Measurements from ENCODE around the gene KDM4B. TPM values are rescaled to one million over a fixed set of nuclear protein-coding genes. Genes with fewer than 3 reads are reported as not detected.

KDM4B gene
- total RNA-seq, 1 donor from 2014 or later, result 46.0 TPM

GRCh38 chr19:5145521-5146511, 176.9 kb downstream of the KDM4B start:
- H3K4me3 ChIP-seq, result no peak overlapping the region
- H3K27me3 ChIP-seq, result no peaks in the 10 kb centered on the region
- H3K36me3 ChIP-seq, result peaks cover 70 to 78% of the 10 kb centered on the region in 2 donors
- no peak overlapping the region for H3K27ac ChIP-seq
- no peaks in the 10 kb centered on the region for H3K9me3 ChIP-seq
- no peaks in the 10 kb centered on the region for H3K4me1 ChIP-seq
- DNase-seq (ENCODE audit: low spot score in 2 of 2), result no peak
- intact Hi-C loops (cut with DNase I), result no loop called here
- TF ChIP-seq CTCF (IDR thresholded peaks at IDR 0.05), result no peak

GRCh38 chr19:5147074-5147977, 178.4 kb downstream of the KDM4B start:
- Histone ChIP-seq H3K27ac (no peak overlapping the region), H3K4me3 (no peak overlapping the region), H3K36me3 (peaks cover 60 to 79% of the 10 kb centered on the region in 2 donors), H3K4me1 (no peaks in the 10 kb centered on the region), H3K27me3 (no peaks in the 10 kb centered on the region), H3K9me3 (no peaks in the 10 kb centered on the region)
- no peak for TF ChIP-seq CTCF (IDR thresholded peaks at IDR 0.05)
- DNase-seq (ENCODE audit: low spot score in 2 of 2), result no peak
- intact Hi-C loops (cut with DNase I), result no loop called here

GRCh38 chr19:5147978-5148793, 179.3 kb downstream of the KDM4B start:
- no peaks in the 10 kb centered on the region for H3K27me3 ChIP-seq
- H3K9me3 ChIP-seq, result no peaks in the 10 kb centered on the region
- peaks cover 53 to 77% of the 10 kb centered on the region in 2 donors for H3K36me3 ChIP-seq
- DNase-seq (ENCODE audit: low spot score in 2 of 2), result no peak
- no peak overlapping the region for H3K27ac ChIP-seq
- H3K4me1 ChIP-seq, result no peaks in the 10 kb centered on the region
- intact Hi-C loops (cut with DNase I), result no loop called here
- no peak overlapping the region for H3K4me3 ChIP-seq
- TF ChIP-seq CTCF (IDR thresholded peaks at IDR 0.05), result no peak

GRCh38 chr19:5148794-5149190, 179.9 kb downstream of the KDM4B start:
- Histone ChIP-seq H3K4me1 (no peaks in the 10 kb centered on the region), H3K36me3 (peaks cover 48 to 75% of the 10 kb centered on the region in 2 donors), H3K4me3 (no peak overlapping the region), H3K9me3 (no peaks in the 10 kb centered on the region), H3K27me3 (no peaks in the 10 kb centered on the region), H3K27ac (no peak overlapping the region)
- DNase-seq (ENCODE audit: low spot score in 2 of 2), result no peak
- intact Hi-C loops (cut with DNase I), result no loop called here
- no peak for TF ChIP-seq CTCF (IDR thresholded peaks at IDR 0.05)

GRCh38 chr19:5149508-5149907, 180.6 kb downstream of the KDM4B start:
- intact Hi-C loops (cut with DNase I), result no loop called here
- Histone ChIP-seq H3K27ac (no peak overlapping the region), H3K36me3 (peaks cover 45 to 68% of the 10 kb centered on the region in 2 donors), H3K9me3 (no peaks in the 10 kb centered on the region), H3K4me1 (no peaks in the 10 kb centered on the region), H3K27me3 (no peaks in the 10 kb centered on the region), H3K4me3 (no peak overlapping the region)
- DNase-seq (ENCODE audit: low spot score in 2 of 2), result no peak
- no peak for TF ChIP-seq CTCF (IDR thresholded peaks at IDR 0.05)
